ENCODE results near the gene POLN. TPM values are rescaled to one million over a fixed set of nuclear protein-coding genes. Genes with fewer than 3 reads are reported as not detected.

Gene POLN
- polyA plus RNA-seq, 1 donor (not counting 4 experiments of a cell fraction or from before 2014, with no cell fraction given), result 1.3 TPM

DNA sequence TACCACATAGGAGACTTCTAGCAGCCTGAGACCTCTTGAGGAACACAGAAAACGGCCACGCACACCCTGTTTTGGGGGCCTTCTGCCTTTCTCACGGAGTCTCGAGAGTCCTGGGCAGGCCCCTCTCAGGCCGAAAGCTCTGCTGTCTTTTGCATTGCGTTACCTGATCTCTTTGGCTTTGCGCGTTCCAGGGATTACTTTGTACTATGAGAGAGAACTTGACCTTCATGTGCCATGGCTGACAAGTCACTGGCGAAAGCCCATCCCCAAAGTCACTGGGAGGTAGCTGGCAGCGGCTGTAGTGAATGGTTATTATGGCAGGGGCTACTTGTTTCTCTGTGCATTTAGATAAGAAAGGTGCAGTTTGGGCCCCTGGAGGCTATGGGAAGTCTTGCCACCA lies 190.8 kb downstream of the POLN start:
- Histone ChIP-seq H3K27me3 (ENCODE audit: control insufficient read depth, extremely low read depth, insufficient read depth, low read length) (peaks cover 38% of the 10 kb centered on the region), H3K9me3 (ENCODE audit: control insufficient read depth, low read depth, low read length) (no peaks in the 10 kb centered on the region), H3K4me2 (ENCODE audit: control insufficient read depth, extremely low read depth, insufficient read depth, low read depth, low read length) (no peak overlapping the region), H3K79me2 (ENCODE audit: control insufficient read depth, insufficient read depth, low read length) (no peaks in the 10 kb centered on the region), H2AFZ (ENCODE audit: control insufficient read depth, low read length) (no peak overlapping the region), H4K20me1 (ENCODE audit: control insufficient read depth, extremely low read depth, insufficient read depth, low read length) (no peaks in the 10 kb centered on the region), H3K27ac (ENCODE audit: control insufficient read depth, insufficient read depth, low read length) (no peak overlapping the region), H3K4me3 (ENCODE audit: control insufficient read depth in 2 of 3, extremely low read depth in 1 of 3, insufficient read depth in 2 of 3, low read depth in 1 of 3, low read length in 3 of 3) (no peak overlapping the region), H3K36me3 (ENCODE audit: control insufficient read depth in 2 of 2, extremely low read depth in 1 of 2, insufficient read depth in 2 of 2, low read length in 2 of 2) (no peaks in the 10 kb centered on the region), H3K9ac (ENCODE audit: control insufficient read depth, extremely low read depth, insufficient read depth, low read length) (no peak overlapping the region), H3K4me1 (ENCODE audit: control insufficient read depth, extremely low read depth, insufficient read depth, low read length) (no peaks in the 10 kb centered on the region), H3K9me1 (ENCODE audit: control insufficient read depth, extremely low read depth, insufficient read depth, low read length) (no peaks in the 10 kb centered on the region)
- FAIRE-seq (no peak), DNase-seq (ENCODE audit: low read depth, low spot score) (no peak)
- dilution Hi-C loops (cut with MboI; ENCODE audit: extremely low pct_ligation_motif_present, low sequenced_read_pairs), result no loop called here
- no peak for TF ChIP-seq EZH2 (IDR thresholded peaks at IDR 0.05; ENCODE audit: low read length)
- TF ChIP-seq, protein P1, sequence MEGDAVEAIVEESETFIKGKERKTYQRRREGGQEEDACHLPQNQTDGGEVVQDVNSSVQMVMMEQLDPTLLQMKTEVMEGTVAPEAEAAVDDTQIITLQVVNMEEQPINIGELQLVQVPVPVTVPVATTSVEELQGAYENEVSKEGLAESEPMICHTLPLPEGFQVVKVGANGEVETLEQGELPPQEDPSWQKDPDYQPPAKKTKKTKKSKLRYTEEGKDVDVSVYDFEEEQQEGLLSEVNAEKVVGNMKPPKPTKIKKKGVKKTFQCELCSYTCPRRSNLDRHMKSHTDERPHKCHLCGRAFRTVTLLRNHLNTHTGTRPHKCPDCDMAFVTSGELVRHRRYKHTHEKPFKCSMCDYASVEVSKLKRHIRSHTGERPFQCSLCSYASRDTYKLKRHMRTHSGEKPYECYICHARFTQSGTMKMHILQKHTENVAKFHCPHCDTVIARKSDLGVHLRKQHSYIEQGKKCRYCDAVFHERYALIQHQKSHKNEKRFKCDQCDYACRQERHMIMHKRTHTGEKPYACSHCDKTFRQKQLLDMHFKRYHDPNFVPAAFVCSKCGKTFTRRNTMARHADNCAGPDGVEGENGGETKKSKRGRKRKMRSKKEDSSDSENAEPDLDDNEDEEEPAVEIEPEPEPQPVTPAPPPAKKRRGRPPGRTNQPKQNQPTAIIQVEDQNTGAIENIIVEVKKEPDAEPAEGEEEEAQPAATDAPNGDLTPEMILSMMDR (optimal IDR thresholded peaks at IDR 0.05 in 1 of 3, IDR thresholded peaks at IDR 0.05 in 1 of 3, conservative IDR thresholded peaks at IDR 0.05 in 1 of 3; ENCODE audit: extremely low read depth in 1 of 3, insufficient read depth in 2 of 3, low read length in 3 of 3), result no peak

DNA sequence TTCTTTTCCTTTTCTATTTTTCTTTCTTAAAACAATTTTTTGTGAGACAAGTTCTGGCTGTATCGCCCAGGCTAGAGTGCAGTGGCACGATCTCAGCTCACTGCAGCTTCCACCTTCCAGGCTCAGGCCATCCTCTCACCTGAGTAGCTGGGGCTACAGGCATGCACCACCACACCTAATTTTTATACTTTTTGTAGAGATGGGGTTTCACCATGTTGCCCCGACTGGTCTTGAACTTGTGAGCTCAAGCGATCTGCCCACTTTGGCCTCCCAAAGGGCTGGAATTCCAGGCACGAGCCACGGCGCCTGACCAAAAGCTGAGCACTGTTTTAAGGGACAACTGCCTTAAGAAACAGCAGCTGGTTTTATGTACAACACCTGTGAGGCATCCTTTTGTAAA lies 192.1 kb downstream of the POLN start:
- H3K36me3 ChIP-seq (ENCODE audit: control insufficient read depth in 2 of 2, extremely low read depth in 1 of 2, insufficient read depth in 2 of 2, low read length in 2 of 2), result no peaks in the 10 kb centered on the region
- no peak overlapping the region for H3K9ac ChIP-seq (ENCODE audit: control insufficient read depth, extremely low read depth, insufficient read depth, low read length)
- no peak overlapping the region for H2AFZ ChIP-seq (ENCODE audit: control insufficient read depth, low read length)
- H3K9me1 ChIP-seq (ENCODE audit: control insufficient read depth, extremely low read depth, insufficient read depth, low read length), result no peaks in the 10 kb centered on the region
- dilution Hi-C loops (cut with MboI; ENCODE audit: extremely low pct_ligation_motif_present, low sequenced_read_pairs), result no loop called here
- TF ChIP-seq, protein P1 (optimal IDR thresholded peaks at IDR 0.05 in 1 of 3, IDR thresholded peaks at IDR 0.05 in 1 of 3, conservative IDR thresholded peaks at IDR 0.05 in 1 of 3; ENCODE audit: extremely low read depth in 1 of 3, insufficient read depth in 2 of 3, low read length in 3 of 3), result no peak
- TF ChIP-seq EZH2 (IDR thresholded peaks at IDR 0.05; ENCODE audit: low read length), result no peak
- peaks cover 38% of the 10 kb centered on the region for H3K27me3 ChIP-seq (ENCODE audit: control insufficient read depth, extremely low read depth, insufficient read depth, low read length)
- H3K4me1 ChIP-seq (ENCODE audit: control insufficient read depth, extremely low read depth, insufficient read depth, low read length), result no peaks in the 10 kb centered on the region
- H3K27ac ChIP-seq (ENCODE audit: control insufficient read depth, insufficient read depth, low read length), result no peak overlapping the region
- H4K20me1 ChIP-seq (ENCODE audit: control insufficient read depth, extremely low read depth, insufficient read depth, low read length), result no peaks in the 10 kb centered on the region
- FAIRE-seq, result no peak
- H3K79me2 ChIP-seq (ENCODE audit: control insufficient read depth, insufficient read depth, low read length), result no peaks in the 10 kb centered on the region
- no peak for DNase-seq (ENCODE audit: low read depth, low spot score)
- H3K4me3 ChIP-seq (ENCODE audit: control insufficient read depth in 2 of 3, extremely low read depth in 1 of 3, insufficient read depth in 2 of 3, low read depth in 1 of 3, low read length in 3 of 3), result no peak overlapping the region
- H3K9me3 ChIP-seq (ENCODE audit: control insufficient read depth, low read depth, low read length), result no peaks in the 10 kb centered on the region
- no peak overlapping the region for H3K4me2 ChIP-seq (ENCODE audit: control insufficient read depth, extremely low read depth, insufficient read depth, low read depth, low read length)

Measured in keratinocyte (primary cell).